ENCODE results near the gene NXNL1.
A peak's percentile ranks its signal among the peaks of the same experiment; 100 is the strongest.

The NXNL1 gene

DNA sequence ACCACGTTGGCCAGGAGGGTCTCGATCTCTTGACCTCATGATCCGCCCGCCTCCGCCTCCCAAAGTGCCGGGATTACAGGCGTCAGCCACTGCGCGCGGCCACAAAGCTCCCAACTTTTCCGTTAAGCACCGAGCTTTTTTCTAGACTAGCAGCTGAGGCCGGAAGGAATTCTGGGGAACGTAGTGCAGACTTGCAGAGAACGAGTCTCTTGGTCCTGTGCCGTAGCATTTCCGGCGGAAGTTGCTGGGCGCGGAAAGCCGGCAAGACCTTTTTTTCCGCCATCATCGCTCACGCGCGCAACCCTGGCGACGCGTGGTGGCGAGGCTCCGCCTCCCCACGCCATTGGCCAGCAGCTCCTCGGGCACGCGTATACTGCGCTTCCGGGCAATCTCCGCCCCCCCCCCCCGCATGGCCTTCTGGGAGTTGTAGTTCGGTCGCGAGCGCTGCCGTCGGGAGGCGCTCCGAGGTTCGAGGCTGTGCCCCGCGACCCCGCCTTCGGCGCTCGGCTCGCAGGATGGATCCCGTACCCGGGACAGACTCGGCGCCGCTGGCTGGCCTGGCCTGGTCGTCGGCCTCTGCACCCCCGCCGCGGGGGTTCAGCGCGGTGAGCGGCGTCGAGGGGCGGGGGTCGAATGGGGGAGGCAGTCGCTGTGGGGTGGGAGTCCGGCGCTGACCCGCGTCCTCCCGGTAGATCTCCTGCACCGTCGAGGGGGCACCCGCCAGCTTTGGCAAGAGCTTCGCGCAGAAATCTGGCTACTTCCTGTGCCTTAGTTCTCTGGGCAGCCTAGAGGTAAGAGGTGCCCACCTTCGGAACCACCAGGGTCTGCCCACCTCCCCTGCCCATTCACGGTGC lies 40.9 kb downstream of the NXNL1 start, which contains the start of gene MVB12A:
MVB12A (plus strand) TSS at position 427 of the 854 bp plus-strand sequence; CDS start at position 516, 89 bp downstream.
- DNase-seq (ENCODE audit: low read depth in 4 of 4, low spot score in 1 of 4): peak; percentile 82 to 92 (median 91)

- DNase-seq (ENCODE audit: low read depth in 4 of 4, low spot score in 1 of 4): no peak
Measured at GRCh38 chr19:17419154-17419620, 41.5 kb downstream of the NXNL1 start.

GRCh38 chr19:17418710-17419109 lies 42.0 kb downstream of the NXNL1 start:
- DNase-seq (ENCODE audit: low read depth in 4 of 4, low spot score in 1 of 4): no peak

DNA sequence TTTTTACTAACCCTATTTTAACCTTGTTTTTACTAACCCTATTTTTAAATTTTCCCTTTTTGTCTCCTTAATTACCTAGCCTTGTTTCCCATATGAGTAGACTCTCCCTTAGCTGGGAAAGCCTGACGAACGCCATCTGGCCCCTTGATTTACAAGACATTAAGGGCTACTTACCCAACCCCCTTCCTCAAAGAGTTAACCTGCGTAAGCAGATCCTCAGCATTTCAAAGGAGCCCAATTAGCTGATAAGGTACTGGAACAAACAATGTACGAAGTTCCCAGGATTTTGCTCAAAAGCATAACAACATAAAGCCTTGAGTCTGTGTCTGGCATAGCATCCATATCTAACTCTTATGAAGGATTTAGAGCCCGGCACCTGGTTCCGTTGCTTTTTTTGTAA lies 45.6 kb downstream of the NXNL1 start:
- no peak for DNase-seq (ENCODE audit: low read depth in 4 of 4, low spot score in 1 of 4)

GRCh38 chr19:17414097-17414496 lies 46.6 kb downstream of the NXNL1 start:
- no peak for DNase-seq (ENCODE audit: low read depth in 4 of 4, low spot score in 1 of 4)

DNA sequence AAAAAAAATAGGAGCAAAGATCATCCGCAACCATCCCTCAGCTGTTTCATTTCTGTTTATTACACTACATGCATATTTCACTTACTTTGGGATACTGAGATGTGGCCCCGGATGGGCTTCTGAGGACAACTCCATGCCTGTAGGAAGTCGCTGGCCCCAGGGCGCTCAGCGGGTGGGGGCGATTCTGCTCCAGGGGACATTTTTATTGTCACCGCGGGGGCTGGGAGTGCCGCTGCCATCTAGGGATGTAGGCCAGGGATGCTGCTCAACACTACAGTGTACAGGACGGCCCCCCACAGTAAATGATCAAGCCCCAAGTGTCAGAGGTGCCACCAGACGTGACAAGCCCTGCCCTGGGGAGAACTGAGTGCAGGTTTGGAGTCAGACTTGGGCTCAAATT lies 48.9 kb downstream of the NXNL1 start:
- no peak for DNase-seq (ENCODE audit: low read depth in 4 of 4, low spot score in 1 of 4)

DNA sequence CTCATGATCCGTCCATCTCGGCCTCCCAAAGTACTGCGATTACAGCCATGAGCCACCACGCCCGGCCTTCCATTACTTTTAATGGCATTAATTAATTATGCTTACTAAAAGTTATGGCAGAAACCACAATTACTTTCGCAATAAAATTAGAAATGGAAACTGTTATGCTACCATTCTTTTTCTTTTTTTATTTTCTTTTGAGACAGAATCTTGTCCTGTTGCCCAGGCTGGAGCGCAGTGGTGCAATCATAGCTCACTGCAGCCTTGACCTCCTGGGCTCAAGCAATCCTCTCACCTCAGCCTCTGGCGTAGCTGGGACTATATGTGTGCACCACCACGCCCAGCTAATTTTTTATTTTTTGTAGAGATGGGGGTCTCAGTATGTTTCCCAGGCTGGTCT lies 50.7 kb downstream of the NXNL1 start:
- no peak for DNase-seq (ENCODE audit: low read depth in 4 of 4, low spot score in 1 of 4)

GRCh38 chr19:17406887-17407196 lies 53.9 kb downstream of the NXNL1 start:
- no peak for DNase-seq (ENCODE audit: low read depth in 4 of 4, low spot score in 1 of 4)

- DNase-seq (ENCODE audit: low read depth in 4 of 4, low spot score in 1 of 4): no peak
Measured at GRCh38 chr19:17406046-17406886, 54.5 kb downstream of the NXNL1 start.

All from stimulated activated CD4-positive, alpha-beta T cell treated with anti-CD3 and anti-CD28 coated beads, Interleukin-1b, Interleukin-23, amount 100 ng/mL, for 24 hours (primary cell).